Spinal cord (tissue), 10 donors: ENCODE measurements around the gene ADGRG7. TPM values are rescaled to one million over a fixed set of nuclear protein-coding genes. Genes with fewer than 3 reads are reported as not detected.

ENCODE experiments used
- DNase-seq, 6 donors: peaks; one replicate each; pipeline versions ENCODE4 v3.0.0 to v3.0.0-alpha.2; 2013 to 2015; ENCODE audit warnings: low spot score in 6 of 6, low read depth in 4 of 6
- H3K27ac ChIP-seq: one replicate; pipeline ENCODE4 v1.5.1; 2013; ENCODE audit warnings: low read depth, low read length, control low read depth
- H3K27me3 ChIP-seq: one replicate; pipeline ENCODE4 v1.6.1; 2013; ENCODE audit warnings: low read length; ENCODE audit not compliant: control insufficient read depth, insufficient read depth
- H3K36me3 ChIP-seq: one replicate; pipeline ENCODE4 v1.6.1; 2013; ENCODE audit warnings: low read length; ENCODE audit not compliant: control insufficient read depth, insufficient read depth
- H3K4me1 ChIP-seq: one replicate; pipeline ENCODE4 v1.6.1; 2013; ENCODE audit warnings: low read length; ENCODE audit not compliant: control insufficient read depth, insufficient read depth
- H3K4me3 ChIP-seq: one replicate; pipeline ENCODE4 v1.5.1; 2013; ENCODE audit warnings: low read depth, low read length, control low read depth
- H3K9me3 ChIP-seq: one replicate; pipeline ENCODE4 v1.6.1; 2013; ENCODE audit warnings: low read length; ENCODE audit not compliant: control insufficient read depth, insufficient read depth
- WGBS: methylation state at CpG from one replicate; pipeline ENCODE4 v1.1.5; 2013; ENCODE audit warnings: missing lambda C conversion rate; ENCODE audit not compliant: insufficient coverage; 5-methylcytosine and 5-hydroxymethylcytosine counted together
- polyA plus RNA-seq, 2 donors: library from polyadenylated mRNA; unstranded; fragments of 120-200 nt; gene quantifications; one replicate each; pipeline ENCODE4 v1.2.1, GENCODE V29; 2013; ENCODE audit not compliant: insufficient read length in 2 of 2
- small RNA-seq: library from RNA; depleted of rRNA; stranded (forward); fragments of <200 nt; gene quantifications from one replicate; pipeline ENCODE3, GENCODE V24; 2014; ENCODE audit warnings: low replicate concordance
- total RNA-seq, 2 donors: library from RNA; depleted of rRNA in 1 of 2; stranded (reverse); fragments of 120-200 nt in 1 of 2; fragments of >200 nt in 1 of 2; gene quantifications; one replicate each; pipeline versions ENCODE4 v1.2.3 to v1.2.4, GENCODE V29; 2013 to 2014
- donor health status: healthy.

The ADGRG7 gene
- total and polyA plus RNA-seq, 4 donors: not detected

- 96% methylated on average over 3 of the region's 3 CpGs for WGBS
- no peaks in the 10 kb centered on the region for H3K27me3 ChIP-seq
- no peaks in the 10 kb centered on the region for H3K9me3 ChIP-seq
- DNase-seq: no peak
- H3K4me3 ChIP-seq: no peak overlapping the region
- H3K27ac ChIP-seq: no peak overlapping the region
- peaks cover 17% of the 10 kb centered on the region for H3K36me3 ChIP-seq
- H3K4me1 ChIP-seq: no peaks in the 10 kb centered on the region
Measured at GRCh38 chr3:100725935-100726513, 116.6 kb downstream of the ADGRG7 start.

GRCh38 chr3:100726706-100727105 lies 117.3 kb downstream of the ADGRG7 start:
- 100% methylated on average over 1 of the region's 1 CpG for WGBS
- H3K9me3 ChIP-seq: no peaks in the 10 kb centered on the region
- no peak overlapping the region for H3K27ac ChIP-seq
- H3K27me3 ChIP-seq: no peaks in the 10 kb centered on the region
- no peaks in the 10 kb centered on the region for H3K4me1 ChIP-seq
- DNase-seq: no peak
- no peak overlapping the region for H3K4me3 ChIP-seq
- H3K36me3 ChIP-seq: peaks cover 19% of the 10 kb centered on the region

GRCh38 chr3:100730524-100730923 lies 121.1 kb downstream of the ADGRG7 start:
- WGBS: 89% methylated on average over 2 of the region's 3 CpGs

GRCh38 chr3:100732435-100732834 lies 123.0 kb downstream of the ADGRG7 start:
- DNase-seq: no peak
- Histone ChIP-seq H3K4me3 (no peak overlapping the region), H3K36me3 (peaks cover 6% of the 10 kb centered on the region), H3K27ac (no peak overlapping the region), H3K27me3 (no peaks in the 10 kb centered on the region), H3K9me3 (no peaks in the 10 kb centered on the region), H3K4me1 (no peaks in the 10 kb centered on the region)
- WGBS: no CpG with 5 or more reads among the region's 3 CpGs

More at GRCh38 chr3:100730524-100730923, 121.1 kb downstream of the ADGRG7 start:
- no peaks in the 10 kb centered on the region for H3K27me3 ChIP-seq
- no peak overlapping the region for H3K27ac ChIP-seq
- peaks cover 10% of the 10 kb centered on the region for H3K36me3 ChIP-seq
- H3K4me1 ChIP-seq: no peaks in the 10 kb centered on the region
- no peak overlapping the region for H3K4me3 ChIP-seq
- no peaks in the 10 kb centered on the region for H3K9me3 ChIP-seq
- no peak for DNase-seq

GRCh38 chr3:100737334-100737733 lies 127.9 kb downstream of the ADGRG7 start:
- no peaks in the 10 kb centered on the region for H3K4me1 ChIP-seq
- H3K36me3 ChIP-seq: peaks cover 3% of the 10 kb centered on the region
- no CpG with 5 or more reads among the region's 2 CpGs for WGBS
- no peak overlapping the region for H3K4me3 ChIP-seq
- no peak overlapping the region for H3K27ac ChIP-seq
- H3K9me3 ChIP-seq: no peaks in the 10 kb centered on the region
- peak in 4 of 6 donors; percentile 21 to 84 (median 32) for DNase-seq
- no peaks in the 10 kb centered on the region for H3K27me3 ChIP-seq

GRCh38 chr3:100740207-100740606 lies 130.8 kb downstream of the ADGRG7 start:
- Histone ChIP-seq H3K4me1 (no peaks in the 10 kb centered on the region), H3K27ac (no peak overlapping the region), H3K36me3 (peaks cover 5% of the 10 kb centered on the region), H3K4me3 (no peak overlapping the region), H3K9me3 (no peaks in the 10 kb centered on the region), H3K27me3 (no peaks in the 10 kb centered on the region)
- DNase-seq: no peak
- WGBS: no CpG with 5 or more reads among the region's 1 CpG

- H3K9me3 ChIP-seq: no peaks in the 10 kb centered on the region
- no peaks in the 10 kb centered on the region for H3K4me1 ChIP-seq
- no peak overlapping the region for H3K4me3 ChIP-seq
- H3K36me3 ChIP-seq: peaks cover 8% of the 10 kb centered on the region
- no peaks in the 10 kb centered on the region for H3K27me3 ChIP-seq
- no peak overlapping the region for H3K27ac ChIP-seq
- no peak for DNase-seq
- WGBS: no CpG with 5 or more reads among the region's 3 CpGs
Measured at GRCh38 chr3:100743535-100743934, 134.1 kb downstream of the ADGRG7 start.

- Histone ChIP-seq H3K9me3 (no peaks in the 10 kb centered on the region), H3K4me1 (no peaks in the 10 kb centered on the region), H3K27ac (no peak overlapping the region), H3K36me3 (peaks cover 8% of the 10 kb centered on the region), H3K27me3 (no peaks in the 10 kb centered on the region), H3K4me3 (no peak overlapping the region)
- DNase-seq: no peak
- whole genome bisulfite sequencing: no CpG with 5 or more reads among the region's 2 CpGs
Measured at GRCh38 chr3:100744671-100745070, 135.3 kb downstream of the ADGRG7 start.

Small RNA genes lying within 50 kb of the gene (small RNA-seq; reads per million reads assigned to genes)
- not detected for gene RF00322

Other genes with a start within 250 kb of the ADGRG7 start
- 10 to 100 TPM; 54.8 to 90.9 TPM for gene TOMM70, start 208.5 kb upstream of the ADGRG7 start, total RNA-seq
- 10 to 100 TPM; 58.7 to 65.8 TPM for gene TOMM70, start 208.5 kb upstream of the ADGRG7 start, polyA plus RNA-seq
- 10 to 100 TPM in 1 of 2 donors, 1 to 10 TPM in 1; 8.3 to 10.7 TPM for gene LNP1, start 208.1 kb upstream of the ADGRG7 start, total RNA-seq
- gene LNP1, start 208.1 kb upstream of the ADGRG7 start, polyA plus RNA-seq: 10 to 100 TPM; 13.0 to 13.6 TPM
- 10 to 100 TPM; 22.5 to 31.3 TPM for gene TMEM45A, start 117.0 kb upstream of the ADGRG7 start, total RNA-seq
- gene TMEM45A, start 117.0 kb upstream of the ADGRG7 start, polyA plus RNA-seq: 10 to 100 TPM; 16.7 to 20.4 TPM
- 10 to 100 TPM; 46.3 to 91.4 TPM for gene TFG, start 99.9 kb downstream of the ADGRG7 start, total RNA-seq
- gene TFG, start 99.9 kb downstream of the ADGRG7 start, polyA plus RNA-seq: 100 to 1,000 TPM; 117 to 120 TPM